ENCODE measurements around the gene GSG1.
A peak's percentile ranks its signal among the peaks of the same experiment; 100 is the strongest.

GSG1 gene

DNA sequence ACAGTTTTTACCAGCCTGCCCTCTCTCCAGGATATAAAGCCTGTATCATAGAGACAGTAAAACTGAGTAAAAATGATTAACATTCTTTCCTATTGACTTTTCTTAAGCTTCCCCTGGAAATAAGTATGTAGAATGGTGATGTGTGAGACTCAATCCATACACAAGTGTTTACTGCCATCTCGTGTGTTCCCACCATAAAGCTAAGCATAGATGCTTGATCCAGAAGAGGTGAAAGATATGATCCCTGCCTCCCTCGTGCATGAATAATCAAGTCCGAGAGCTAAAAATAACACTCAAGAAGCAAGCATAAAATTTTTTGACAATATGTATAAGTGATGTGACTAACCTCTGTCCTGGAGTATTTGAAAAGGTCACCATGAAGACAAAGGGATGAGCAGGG is 16.9 kb upstream of the GSG1 start:
- no peak for DNase-seq

GRCh38 chr12:13119826-13120225 is 16.4 kb upstream of the GSG1 start:
- no peak for DNase-seq

DNA sequence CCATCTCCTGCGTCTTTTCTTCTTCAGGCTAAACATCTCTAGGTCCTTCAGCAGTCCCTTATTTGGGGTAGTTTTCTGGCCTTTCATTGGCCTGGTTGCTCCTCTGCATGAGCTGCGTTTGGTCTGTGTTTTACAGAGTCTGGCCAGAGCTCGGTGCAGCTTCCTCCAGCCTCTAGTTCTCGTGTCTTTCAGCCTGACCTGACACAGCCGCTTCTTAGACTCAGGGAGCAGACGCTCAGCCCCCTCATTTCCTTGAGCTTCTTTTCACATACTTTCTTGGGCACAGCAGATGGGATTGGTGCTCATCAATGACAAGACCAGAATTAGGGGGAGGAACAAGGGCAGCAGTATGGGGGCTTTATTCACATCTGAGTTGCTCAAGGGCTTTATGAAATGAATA is 13.6 kb upstream of the GSG1 start:
- DNase-seq: no peak

- no peak for DNase-seq
Observed at GRCh38 chr12:13116259-13116658, 12.8 kb upstream of the GSG1 start.

- no peak for DNase-seq
Observed at GRCh38 chr12:13114251-13115052, 11.0 kb upstream of the GSG1 start.

GRCh38 chr12:13112968-13113367 is 9.5 kb upstream of the GSG1 start:
- DNase-seq: no peak

DNA sequence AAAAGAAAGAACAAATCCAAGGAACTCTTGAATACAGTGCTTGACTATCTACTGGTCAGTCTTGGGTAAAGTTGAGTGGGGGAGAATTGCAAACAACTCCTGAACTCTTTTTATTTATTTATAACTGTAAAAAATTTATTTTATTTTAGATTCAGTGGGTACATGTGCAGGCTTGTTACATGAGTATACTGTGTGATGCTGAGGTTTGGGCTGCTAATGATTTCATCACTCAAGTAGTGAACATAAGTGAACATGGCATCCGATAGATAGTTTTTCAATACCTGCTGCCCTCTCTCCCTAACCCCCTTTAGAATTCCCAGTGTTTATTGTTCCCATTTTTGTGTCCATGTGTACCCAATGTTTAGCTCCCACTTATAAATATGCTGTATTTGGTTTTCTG is 3.2 kb upstream of the GSG1 start:
- no peak for DNase-seq

DNA sequence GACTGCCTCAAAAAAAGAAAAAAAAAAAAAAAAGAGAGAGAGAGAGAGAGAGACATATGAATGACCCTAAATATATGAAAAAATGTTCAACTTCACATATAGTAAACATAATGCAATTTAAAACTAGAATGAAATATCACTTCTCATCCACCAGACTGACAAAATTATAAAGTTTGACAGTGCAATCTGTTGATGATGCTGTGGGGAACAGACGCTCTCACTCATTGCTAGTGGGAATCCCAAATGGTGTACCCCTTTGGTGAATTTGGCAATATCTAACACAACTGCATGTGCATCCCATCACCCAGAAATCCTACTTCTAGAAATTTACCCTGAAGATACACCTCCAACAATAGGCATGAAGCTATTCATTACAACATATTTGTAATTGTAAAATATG is 2.3 kb upstream of the GSG1 start:
- DNase-seq: no peak

DNA sequence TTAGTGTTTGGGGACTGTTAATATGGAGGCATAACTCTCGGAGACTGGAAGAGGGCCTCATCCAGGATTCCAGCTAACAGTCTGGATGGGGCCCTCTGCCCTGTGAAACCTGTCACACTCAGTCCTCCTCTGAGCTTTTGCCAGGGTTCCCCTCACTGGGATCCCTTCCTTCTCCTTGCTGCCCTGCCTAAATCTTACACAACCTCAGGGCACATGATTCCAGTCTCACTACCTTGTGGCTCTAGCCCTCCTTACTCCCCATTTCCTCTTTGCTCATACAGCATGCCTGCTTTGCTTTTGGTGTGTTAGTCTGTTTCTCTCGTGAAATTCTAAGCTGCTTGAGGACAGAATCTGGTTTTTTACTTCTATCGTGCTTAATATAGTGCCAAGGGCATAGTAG is 942 bp upstream of the GSG1 start:
- DNase-seq: no peak

- DNase-seq: peak in 47 of 56 donors; percentile 11 to 77 (median 46)
Observed at GRCh38 chr12:13102461-13103195, 839 bp downstream of the GSG1 start.

DNA sequence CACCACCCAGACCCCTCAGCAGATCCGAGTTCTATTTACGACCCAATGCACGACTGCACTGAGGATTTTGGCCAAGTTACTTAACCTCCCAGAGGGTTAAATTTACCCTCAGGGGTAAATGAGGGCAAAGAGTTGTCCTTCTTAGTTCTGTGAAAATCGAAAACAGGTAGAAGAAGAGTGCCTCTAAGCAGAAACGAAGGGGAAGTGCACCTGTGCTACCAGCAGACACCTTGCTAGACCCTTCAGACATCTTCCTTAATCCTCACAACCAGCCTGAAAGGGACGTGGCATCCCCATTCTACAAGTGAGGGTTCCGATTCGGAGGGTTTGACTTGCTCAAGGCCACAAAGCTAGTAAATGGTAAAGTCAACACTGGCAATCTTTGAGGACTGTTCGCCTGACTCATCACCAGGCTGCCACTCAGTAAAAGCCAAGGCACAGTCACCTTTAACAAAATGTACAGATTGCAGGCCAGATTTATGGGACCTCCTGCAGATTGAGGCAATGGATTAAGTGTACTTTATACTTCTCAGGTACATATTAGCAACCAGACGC is 1.6 kb downstream of the GSG1 start:
- DNase-seq: peak in 8 of 56 donors; percentile 7 to 52 (median 30)

DNA sequence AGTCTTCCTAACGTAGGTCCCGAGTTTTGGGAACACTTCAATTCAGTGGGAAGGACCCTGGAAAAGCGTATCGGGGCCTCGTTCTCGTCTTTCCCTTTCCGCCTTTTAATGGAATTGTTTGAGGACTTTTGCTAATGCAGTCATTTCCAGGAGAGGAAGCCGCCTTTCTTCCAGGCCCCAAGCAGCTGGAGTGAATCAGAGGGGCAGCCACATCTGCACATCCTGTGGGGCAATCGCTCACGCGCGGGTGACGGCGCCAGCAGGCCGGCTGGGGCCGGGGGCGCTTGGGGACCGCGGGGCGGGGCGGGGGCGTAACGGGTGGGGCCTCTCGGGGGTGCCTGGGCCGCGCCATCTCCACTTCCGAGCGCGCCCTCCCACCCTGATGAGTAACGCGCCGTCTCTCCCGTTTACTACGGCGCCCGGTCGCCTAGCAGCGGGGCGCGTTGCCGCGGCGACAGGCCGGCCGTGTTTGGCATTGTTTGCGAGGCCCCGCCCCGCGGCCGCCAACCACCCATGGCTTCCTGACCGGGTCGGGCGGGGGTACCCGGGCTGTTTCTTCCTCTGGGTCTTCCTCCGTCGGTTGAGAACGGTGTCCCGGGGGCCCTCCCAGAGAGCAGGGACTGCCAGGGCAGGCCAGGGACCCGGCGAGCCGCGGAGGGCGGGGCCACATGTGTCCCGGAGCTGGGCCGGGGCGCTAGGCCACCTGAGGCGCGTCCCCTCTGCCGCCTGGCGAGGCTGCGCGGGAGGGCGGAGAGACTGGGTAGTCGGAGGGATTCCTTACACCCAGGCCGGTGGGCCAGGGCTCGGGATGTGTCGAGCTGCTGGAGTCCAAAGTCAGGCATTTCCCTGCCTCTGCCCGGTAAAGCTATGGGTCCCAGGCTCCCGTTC is 2.3 kb downstream of the GSG1 start:
- peak in 55 of 56 donors; percentile 40 to 94 (median 76) for DNase-seq

DNA sequence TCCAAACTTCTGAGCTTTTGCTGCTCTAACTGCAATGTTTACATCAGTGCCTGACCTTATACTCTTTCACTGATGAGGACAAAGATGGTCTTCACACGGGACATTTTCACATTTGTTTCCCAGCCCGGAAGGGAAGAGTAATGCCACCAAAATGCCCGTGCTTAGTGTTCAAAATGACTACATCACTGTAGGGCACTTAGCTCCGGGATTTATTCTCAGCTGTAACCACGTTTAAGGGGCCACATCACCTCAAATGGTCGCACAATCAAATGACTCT is 2.9 kb downstream of the GSG1 start:
- DNase-seq: peak in 1 of 56 donors; percentile 51

GRCh38 chr12:13099844-13100604 is 3.4 kb downstream of the GSG1 start:
- no peak for DNase-seq

DNA sequence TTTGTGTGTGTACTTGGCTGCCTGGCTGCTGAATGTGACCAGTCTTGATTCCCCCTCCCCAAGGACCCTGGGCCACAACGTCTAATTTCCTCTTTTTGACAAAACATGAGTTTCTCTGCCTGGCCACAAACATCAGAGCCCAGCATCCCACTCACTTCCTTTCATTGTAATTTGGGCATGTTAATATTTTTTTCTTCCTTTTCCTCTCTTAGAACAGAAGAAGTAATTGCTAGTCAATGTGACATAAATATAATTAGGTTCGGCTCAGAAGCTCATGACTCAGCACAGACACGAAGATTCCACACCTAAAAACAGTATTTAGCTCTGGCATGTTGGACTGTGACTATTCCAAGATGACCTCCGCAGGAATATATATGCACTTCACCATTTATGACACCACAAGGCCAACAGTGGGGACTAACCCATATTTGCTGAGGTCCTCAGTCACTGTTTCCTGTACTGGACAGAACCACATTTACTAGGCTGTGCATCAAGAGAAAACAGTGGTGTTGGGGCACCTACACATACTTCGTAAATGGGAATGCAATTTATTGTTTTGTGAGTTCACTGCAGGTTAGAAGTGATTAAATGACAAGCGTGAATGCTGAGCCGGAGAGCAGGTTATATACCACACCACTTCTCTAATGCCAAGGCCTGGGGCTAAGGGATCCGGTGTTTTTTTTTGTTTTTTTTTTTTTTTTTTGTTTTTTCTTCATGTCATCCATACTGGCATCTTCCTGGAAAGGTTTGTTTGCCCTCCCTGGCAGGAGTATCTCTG is 4.2 kb downstream of the GSG1 start:
- DNase-seq: peak in 3 of 56 donors; percentile 7 to 23 (median 17)

DNA sequence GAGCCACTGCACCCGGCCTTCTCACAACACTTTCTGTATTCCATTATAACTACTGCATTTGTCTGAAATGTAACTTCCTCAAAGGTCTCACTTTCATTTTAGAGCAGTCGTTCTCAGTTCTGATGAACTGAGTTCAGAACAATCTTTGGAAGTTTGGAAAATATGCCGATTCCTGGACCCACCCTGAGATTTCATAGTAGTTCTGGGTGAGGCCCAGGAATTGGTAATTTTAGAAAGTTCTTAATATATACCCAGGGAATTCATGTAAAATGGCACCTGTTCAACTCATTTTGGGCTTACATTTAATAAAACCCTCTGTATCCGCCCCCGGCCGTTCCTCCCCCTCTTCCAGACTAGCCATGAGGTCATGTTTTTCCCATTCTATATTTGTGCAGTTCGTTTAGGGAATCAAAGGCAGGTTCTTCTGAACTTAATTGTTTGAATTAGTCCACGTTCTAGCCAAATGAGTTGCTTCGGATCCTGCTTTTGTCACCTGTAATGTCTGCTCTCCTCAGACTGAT is 5.9 kb downstream of the GSG1 start:
- no peak for DNase-seq

DNA sequence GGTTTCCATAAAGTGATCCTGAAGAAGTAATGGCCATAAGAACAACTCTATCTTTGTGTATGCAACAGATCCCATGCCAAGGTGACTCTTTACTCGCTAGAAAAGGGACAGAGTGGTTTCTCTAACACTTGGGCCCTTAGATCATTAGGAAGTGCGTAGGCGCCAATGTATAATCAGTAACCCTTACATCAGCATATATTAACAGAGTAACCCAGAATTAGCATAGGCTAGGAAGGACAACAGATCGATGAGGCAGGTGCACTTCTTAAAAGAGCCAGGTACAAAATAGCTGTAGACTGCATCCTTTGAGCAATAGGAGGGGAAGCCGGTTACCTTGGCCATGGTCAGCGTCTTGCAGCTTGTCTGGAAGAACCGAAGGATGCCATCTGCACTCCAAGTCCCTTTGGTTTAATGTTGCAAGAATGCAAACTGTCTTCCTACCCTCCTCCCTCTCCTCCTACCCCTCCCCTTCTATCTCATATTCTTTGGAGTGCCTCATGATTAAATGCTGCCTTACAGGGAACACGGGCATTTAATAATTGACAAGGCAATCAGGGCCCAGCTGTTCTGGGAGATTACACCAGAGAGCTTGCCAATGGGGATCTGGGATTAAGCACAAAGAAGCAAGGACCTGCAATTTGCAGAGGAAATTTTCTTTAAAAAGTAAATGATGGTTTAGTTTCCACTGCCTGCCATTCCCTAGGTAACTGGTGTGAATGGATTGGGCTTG is 8.0 kb downstream of the GSG1 start:
- DNase-seq: no peak

DNA sequence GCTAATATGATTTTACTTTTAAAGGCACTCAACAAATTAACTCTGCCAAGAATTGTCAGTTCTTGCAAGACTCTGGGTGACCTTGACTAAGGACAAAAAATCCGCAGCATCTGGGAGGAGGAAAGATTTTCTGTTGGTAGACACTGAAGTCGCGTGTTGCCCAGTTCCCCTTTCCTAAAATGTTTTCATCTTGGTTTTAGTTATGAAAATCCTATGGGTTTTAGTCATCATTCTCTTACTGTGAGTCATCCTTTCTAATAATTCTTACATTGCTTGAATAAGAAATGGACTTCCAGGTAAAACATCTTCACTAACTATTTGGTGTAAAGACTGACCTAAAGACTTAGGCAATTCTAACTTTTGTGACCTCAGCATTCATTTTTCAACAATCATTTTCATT is 9.1 kb downstream of the GSG1 start:
- no peak for DNase-seq

DNA sequence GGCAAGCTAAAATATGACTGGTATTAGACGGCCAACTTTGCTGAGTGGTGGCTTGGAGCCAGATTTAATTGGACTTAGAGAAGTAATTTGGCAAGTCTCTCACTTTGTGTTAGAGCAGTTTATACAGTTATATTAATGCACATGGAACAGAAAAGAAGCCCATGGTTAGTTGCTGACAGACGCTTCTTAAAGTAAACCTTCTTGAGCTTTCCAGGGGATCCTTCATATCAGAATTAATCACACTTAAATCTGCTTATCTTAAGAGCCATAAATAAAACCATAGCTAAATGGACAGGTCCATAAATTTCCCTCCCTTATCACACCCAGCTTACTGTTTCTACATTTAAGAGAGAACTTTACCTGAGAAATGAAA is 9.6 kb downstream of the GSG1 start:
- no peak for DNase-seq
